ENCODE data around the gene LRRC28. TPM values are rescaled to one million over a fixed set of nuclear protein-coding genes. Genes with fewer than 3 reads are reported as not detected.
A peak's percentile ranks its signal among the peaks of the same experiment; 100 is the strongest.

Gene LRRC28
- total RNA-seq (34.7 TPM), polyA plus RNA-seq (14.3 TPM)

DNA sequence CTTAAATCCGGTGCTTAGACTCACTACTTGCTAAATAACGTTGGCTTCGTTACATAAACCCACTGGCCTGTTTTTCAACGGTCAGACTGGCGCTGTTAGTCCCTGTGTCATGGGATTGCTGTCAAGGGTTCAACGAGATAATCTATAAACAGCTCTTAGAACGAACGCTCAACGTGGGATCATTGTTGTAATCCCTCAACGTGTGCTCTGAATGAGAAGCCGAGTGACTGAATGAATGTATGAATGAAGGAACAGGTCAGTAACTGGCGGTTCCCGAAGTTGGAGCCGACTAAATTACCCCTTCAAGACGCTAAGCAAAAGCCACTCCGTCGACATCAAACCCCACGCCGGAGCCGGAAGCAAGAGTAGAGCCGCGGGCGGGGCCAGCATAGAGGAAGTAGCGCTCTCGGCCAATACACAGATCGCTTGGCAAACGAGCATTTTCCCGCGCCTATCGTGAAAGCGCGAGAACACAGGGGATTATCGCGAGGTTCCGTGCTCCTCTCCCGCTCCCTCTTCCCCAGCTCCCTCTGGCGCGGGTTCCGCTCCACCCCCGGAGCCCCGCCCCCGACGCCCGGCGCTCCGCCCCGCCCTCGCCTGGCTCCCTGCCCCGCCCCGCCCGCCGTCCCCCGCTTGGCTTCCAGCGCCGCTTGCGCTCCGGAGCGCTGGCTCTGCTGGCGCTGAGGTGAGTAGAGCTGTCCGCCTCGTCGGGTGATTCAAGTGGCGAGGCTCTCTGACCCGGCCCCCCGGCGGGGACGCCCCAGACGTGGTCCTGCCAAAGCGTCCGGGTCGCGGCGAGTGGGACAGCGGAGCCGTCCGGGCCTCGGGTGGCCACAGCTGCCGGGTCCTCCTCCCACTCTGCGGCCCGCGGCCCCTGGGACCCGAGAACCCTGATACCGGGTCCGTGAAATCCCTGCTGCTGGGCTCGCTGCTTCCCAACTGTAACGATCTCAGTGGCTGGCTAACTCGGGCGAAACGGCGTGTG is at the start of gene LRRC28:
Gene LRRC28 (plus strand): TSS at position 625 of the 985 bp plus-strand sequence. CDS start 4,477 bp downstream, outside the sequence.
- Histone ChIP-seq H3K36me3 (ENCODE audit: insufficient read depth) (no peaks in the 10 kb centered on the region), H3K4me1 (ENCODE audit: insufficient read depth) (peaks cover 1% of the 10 kb centered on the region)

GRCh38 chr15:99202176-99202552 is 49.1 kb upstream of the LRRC28 start:
- H3K27ac ChIP-seq (ENCODE audit: low read depth) = no peak overlapping the region

More for the DNA sequence above, at the start of gene LRRC28:
- Histone ChIP-seq H3K4me3 (ENCODE audit: low read depth, low read length) (peak within 1 kb of the TSS; percentile 60), H3K27ac (ENCODE audit: low read depth) (peak within 1 kb of the TSS; percentile 81)
- WGBS = under 1% methylated on average over 90 of the region's 90 CpGs
- peak; percentile 99 for DNase-seq (ENCODE audit: extremely low spot score)

GRCh38 chr15:99207672-99208071 is 43.6 kb upstream of the LRRC28 start:
- H3K27ac ChIP-seq (ENCODE audit: low read depth) = no peak overlapping the region
- H3K4me1 ChIP-seq (ENCODE audit: insufficient read depth) = no peaks in the 10 kb centered on the region
- WGBS = 80% methylated on average over 3 of the region's 3 CpGs
- no peak for DNase-seq (ENCODE audit: extremely low spot score)
- H3K36me3 ChIP-seq (ENCODE audit: insufficient read depth) = peaks cover 2% of the 10 kb centered on the region
- no peak overlapping the region for H3K4me3 ChIP-seq (ENCODE audit: low read depth, low read length)

More at GRCh38 chr15:99202176-99202552, 49.1 kb upstream of the LRRC28 start:
- DNase-seq (ENCODE audit: extremely low spot score) = no peak
- no peaks in the 10 kb centered on the region for H3K4me1 ChIP-seq (ENCODE audit: insufficient read depth)
- H3K36me3 ChIP-seq (ENCODE audit: insufficient read depth) = no peaks in the 10 kb centered on the region
- H3K4me3 ChIP-seq (ENCODE audit: low read depth, low read length) = no peak overlapping the region
- WGBS = 44% methylated on average over 2 of the region's 2 CpGs

- Histone ChIP-seq H3K36me3 (ENCODE audit: insufficient read depth) (peaks cover 2% of the 10 kb centered on the region), H3K27ac (ENCODE audit: low read depth) (no peak overlapping the region), H3K4me3 (ENCODE audit: low read depth, low read length) (no peak overlapping the region), H3K4me1 (ENCODE audit: insufficient read depth) (no peaks in the 10 kb centered on the region)
- 79% methylated on average over 2 of the region's 2 CpGs for WGBS
- DNase-seq (ENCODE audit: extremely low spot score) = no peak
These were observed 42.0 kb upstream of the LRRC28 start for GRCh38 chr15:99209326-99209725.

DNA sequence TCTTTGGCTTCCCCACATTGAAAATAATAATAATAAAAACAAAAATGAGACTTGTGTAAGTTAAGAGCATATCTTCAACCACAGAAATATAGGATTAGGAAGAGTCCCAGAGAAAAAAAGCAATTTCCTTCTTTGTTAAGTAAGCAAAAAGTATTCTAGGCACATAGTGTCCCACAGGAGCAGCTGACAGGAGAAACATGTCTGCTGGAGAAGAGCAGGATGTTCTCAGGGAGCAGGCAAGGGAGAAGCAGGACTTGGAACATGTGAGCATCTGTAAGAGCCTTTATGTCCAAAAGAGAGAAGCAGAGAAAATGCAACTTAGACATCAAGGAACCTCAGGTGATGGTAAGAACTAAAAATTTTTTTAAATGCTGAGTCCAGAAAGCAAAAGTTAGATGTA is 40.9 kb upstream of the LRRC28 start:
- Histone ChIP-seq H3K4me1 (ENCODE audit: insufficient read depth) (no peaks in the 10 kb centered on the region), H3K4me3 (ENCODE audit: low read depth, low read length) (no peak overlapping the region), H3K36me3 (ENCODE audit: insufficient read depth) (peaks cover 2% of the 10 kb centered on the region), H3K27ac (ENCODE audit: low read depth) (no peak overlapping the region)
- no peak for DNase-seq (ENCODE audit: extremely low spot score)

DNA sequence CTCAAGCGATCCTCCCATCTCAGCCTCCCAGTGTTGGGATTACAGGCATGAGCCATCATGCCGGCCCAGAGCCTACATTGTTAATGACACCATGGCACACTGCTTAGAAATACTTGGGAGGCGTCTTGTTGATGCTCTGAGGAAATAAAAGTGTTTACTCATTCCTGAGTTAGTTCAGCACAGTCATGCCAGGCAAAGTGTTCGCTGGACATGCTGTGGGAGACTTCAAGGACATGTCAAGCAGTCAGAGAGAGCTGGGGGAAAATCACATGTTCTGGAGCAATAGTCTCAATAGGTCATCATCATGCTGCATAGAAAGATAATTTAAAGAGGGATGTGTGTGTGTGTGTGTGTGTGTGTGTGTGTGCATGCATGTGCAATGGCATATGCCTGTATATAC is 39.4 kb upstream of the LRRC28 start:
- 66% methylated on average over 4 of the region's 4 CpGs for WGBS
- no peaks in the 10 kb centered on the region for H3K4me1 ChIP-seq (ENCODE audit: insufficient read depth)
- no peak for DNase-seq (ENCODE audit: extremely low spot score)
- no peak overlapping the region for H3K4me3 ChIP-seq (ENCODE audit: low read depth, low read length)
- no peak overlapping the region for H3K27ac ChIP-seq (ENCODE audit: low read depth)
- peaks cover 2% of the 10 kb centered on the region for H3K36me3 ChIP-seq (ENCODE audit: insufficient read depth)

GRCh38 chr15:99212406-99212805 is 38.9 kb upstream of the LRRC28 start:
- H3K4me3 ChIP-seq (ENCODE audit: low read depth, low read length) = no peak overlapping the region
- WGBS = 67% methylated on average over 7 of the region's 7 CpGs
- no peaks in the 10 kb centered on the region for H3K4me1 ChIP-seq (ENCODE audit: insufficient read depth)
- H3K27ac ChIP-seq (ENCODE audit: low read depth) = no peak overlapping the region
- H3K36me3 ChIP-seq (ENCODE audit: insufficient read depth) = peaks cover 2% of the 10 kb centered on the region
- DNase-seq (ENCODE audit: extremely low spot score) = no peak

DNA sequence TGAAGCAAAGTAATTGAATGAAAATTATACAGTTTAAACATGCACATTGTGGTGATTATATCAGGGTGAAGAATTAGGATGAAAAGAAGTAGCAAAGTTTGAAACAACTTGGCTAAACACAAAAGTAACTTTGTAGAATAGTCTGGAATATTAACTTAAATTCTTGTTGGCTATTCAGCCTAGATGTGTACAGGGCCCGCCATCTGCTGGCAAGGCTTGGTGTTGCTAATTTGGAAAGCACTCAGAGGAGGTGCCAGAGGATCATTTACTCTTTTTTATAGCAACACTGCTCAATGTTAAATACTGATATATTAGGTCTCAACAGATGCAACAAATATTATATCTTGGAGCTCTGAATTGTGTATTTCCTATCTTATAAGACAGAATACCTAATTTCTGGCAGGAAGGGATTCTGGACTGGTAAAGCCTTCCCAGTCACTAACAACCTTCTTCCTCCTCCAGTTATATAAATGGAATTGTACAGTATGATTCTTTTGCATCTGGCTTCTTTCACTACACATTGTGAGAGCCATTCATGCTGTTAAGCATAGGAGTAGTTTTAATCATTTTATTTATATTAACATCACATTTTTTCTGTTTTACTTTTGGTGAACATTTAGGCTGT is 38.0 kb upstream of the LRRC28 start:
- Histone ChIP-seq H3K36me3 (ENCODE audit: insufficient read depth) (peaks cover 5% of the 10 kb centered on the region), H3K27ac (ENCODE audit: low read depth) (no peak overlapping the region), H3K4me3 (ENCODE audit: low read depth, low read length) (no peak overlapping the region), H3K4me1 (ENCODE audit: insufficient read depth) (no peaks in the 10 kb centered on the region)
- WGBS = 0% methylated on average over 1 of the region's 1 CpG
- peak; percentile 45 for DNase-seq (ENCODE audit: extremely low spot score)

GRCh38 chr15:99224372-99225214 is 26.7 kb upstream of the LRRC28 start:
- WGBS = 94% methylated on average over 6 of the region's 6 CpGs
- Histone ChIP-seq H3K27ac (ENCODE audit: low read depth) (no peak overlapping the region), H3K36me3 (ENCODE audit: insufficient read depth) (no peaks in the 10 kb centered on the region), H3K4me3 (ENCODE audit: low read depth, low read length) (no peak overlapping the region), H3K4me1 (ENCODE audit: insufficient read depth) (no peaks in the 10 kb centered on the region)
- no peak for DNase-seq (ENCODE audit: extremely low spot score)

GRCh38 chr15:99226802-99227201 is 24.5 kb upstream of the LRRC28 start:
- Histone ChIP-seq H3K36me3 (ENCODE audit: insufficient read depth) (no peaks in the 10 kb centered on the region), H3K4me3 (ENCODE audit: low read depth, low read length) (no peak overlapping the region), H3K4me1 (ENCODE audit: insufficient read depth) (no peaks in the 10 kb centered on the region), H3K27ac (ENCODE audit: low read depth) (no peak overlapping the region)
- 79% methylated on average over 3 of the region's 3 CpGs for WGBS
- DNase-seq (ENCODE audit: extremely low spot score) = no peak

DNA sequence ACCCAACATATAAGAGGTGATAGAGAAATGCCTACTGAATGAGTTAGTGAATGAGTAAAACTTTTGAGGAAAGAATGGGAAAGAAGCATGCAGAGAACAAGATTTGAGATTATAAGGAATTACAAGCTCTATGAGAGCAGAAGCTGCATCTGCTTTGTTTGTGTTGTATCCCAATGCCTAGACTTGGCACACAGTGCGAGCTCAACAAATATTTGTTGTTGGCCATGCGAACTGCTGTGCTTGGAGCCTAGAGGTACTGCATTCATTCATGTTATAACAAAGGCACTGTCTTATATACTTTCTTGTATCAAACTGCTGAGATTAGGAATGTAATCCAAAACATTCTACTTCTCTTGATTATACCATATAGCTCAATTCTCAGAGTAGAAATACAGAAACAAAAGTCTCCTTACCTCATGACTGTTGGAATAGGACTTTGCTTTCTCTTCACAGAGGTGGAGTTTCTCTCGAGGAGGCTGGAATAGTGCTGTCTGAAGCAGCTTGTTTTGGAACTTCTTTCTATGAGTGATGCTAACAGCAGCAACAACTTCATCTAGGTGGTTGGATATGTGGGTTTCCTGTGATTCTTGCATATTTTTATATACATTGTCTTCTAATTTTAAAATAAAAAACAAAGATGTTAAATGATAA is 23.0 kb upstream of the LRRC28 start:
- 96% methylated on average over 3 of the region's 3 CpGs for WGBS
- Histone ChIP-seq H3K27ac (ENCODE audit: low read depth) (no peak overlapping the region), H3K36me3 (ENCODE audit: insufficient read depth) (no peaks in the 10 kb centered on the region), H3K4me3 (ENCODE audit: low read depth, low read length) (no peak overlapping the region), H3K4me1 (ENCODE audit: insufficient read depth) (no peaks in the 10 kb centered on the region)
- DNase-seq (ENCODE audit: extremely low spot score) = no peak

DNA sequence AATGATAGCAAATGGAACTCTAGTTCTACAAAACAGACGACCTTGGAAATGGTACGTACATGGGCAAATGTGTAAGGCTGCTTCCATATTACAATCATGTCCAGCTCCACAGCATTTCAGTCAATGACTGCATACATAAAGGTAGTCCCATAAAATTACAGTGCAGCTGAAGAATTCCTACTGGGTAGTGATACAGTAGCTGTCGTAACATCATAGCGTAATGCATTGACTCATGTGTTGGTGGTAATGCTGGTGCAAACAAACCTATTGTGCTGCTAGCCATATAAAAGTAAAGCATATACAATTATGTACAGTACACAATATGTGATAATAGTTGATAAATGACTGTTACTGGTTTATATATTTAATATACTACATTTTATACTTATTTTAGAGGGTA is 20.4 kb upstream of the LRRC28 start:
- Histone ChIP-seq H3K36me3 (ENCODE audit: insufficient read depth) (no peaks in the 10 kb centered on the region), H3K4me3 (ENCODE audit: low read depth, low read length) (no peak overlapping the region), H3K4me1 (ENCODE audit: insufficient read depth) (no peaks in the 10 kb centered on the region), H3K27ac (ENCODE audit: low read depth) (no peak overlapping the region)
- DNase-seq (ENCODE audit: extremely low spot score) = no peak
- 96% methylated on average over 4 of the region's 4 CpGs for WGBS

DNA sequence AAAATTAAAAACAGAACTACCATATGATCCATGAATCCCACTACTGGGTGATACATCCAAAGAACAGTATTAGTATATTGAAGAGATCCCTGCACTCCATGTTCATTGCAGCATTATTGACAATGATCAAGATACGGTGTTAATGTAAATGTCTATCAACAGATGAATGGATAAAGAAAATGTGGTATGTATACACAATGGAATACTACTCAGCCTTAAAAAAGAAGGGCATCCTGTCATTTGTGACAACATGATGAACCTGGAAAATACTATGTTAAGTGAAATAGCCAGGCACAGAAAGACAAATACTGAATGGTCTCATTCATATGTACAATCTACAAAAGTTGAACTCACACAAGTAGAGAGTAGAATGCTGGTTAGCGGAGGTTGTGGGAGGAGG is 18.5 kb upstream of the LRRC28 start:
- WGBS = over 99% methylated on average over 2 of the region's 2 CpGs

More for the DNA sequence above, 18.5 kb upstream of the LRRC28 start:
- Histone ChIP-seq H3K27ac (ENCODE audit: low read depth) (no peak overlapping the region), H3K36me3 (ENCODE audit: insufficient read depth) (no peaks in the 10 kb centered on the region), H3K4me3 (ENCODE audit: low read depth, low read length) (no peak overlapping the region), H3K4me1 (ENCODE audit: insufficient read depth) (no peaks in the 10 kb centered on the region)
- no peak for DNase-seq (ENCODE audit: extremely low spot score)

All from urinary bladder (tissue), 4 donors.